SKM-1 treated with dmso at 0.1 percent for 144 hours (cell line): ENCODE data around the gene ST3GAL2.
"Not testable (repeated sequence)": the region's sequence is repeated elsewhere in the genome, so short reads cannot be mapped to it uniquely, and the experiment has no call there.

Experiments used
- DNase-seq: peaks from one replicate; lab custom pipeline; 2025; ENCODE audit not compliant: unreplicated experiment; lab: John Stamatoyannopoulos, UW

Gene ST3GAL2

DNA sequence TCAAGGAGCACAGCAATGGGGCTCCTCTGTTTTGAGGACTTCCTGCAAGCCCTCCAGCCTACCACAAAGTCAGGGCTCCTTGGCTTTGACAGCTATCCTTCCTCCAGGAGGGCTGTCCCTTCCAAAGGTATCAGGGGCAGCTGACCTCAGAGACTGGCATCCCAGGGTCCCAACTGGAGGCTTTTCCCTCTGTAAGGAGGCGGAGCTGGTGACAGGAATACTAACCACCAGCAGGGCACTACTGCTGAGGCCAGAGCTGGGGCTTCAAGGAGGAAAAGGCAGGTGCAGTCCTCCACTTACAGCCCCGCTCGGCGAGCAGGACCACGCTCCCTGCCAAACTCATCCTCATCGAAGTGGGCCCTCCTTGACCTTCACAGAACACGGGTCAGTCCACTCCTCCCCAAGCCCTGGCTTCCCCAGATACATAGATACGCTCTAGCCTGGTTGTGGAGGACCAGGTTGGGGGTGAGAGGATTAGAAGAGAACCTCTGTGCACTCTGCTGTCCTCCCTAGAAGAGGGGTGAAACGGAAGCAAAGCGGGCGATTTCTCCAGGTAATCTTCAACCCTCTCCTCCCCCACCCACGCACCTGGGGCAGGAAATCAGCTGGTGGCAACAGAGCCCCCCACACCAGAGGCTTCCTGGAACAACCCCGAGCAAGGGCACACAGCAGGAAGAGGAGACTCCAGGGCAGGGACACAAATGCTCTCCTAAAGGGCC, 20.5 kb downstream of the ST3GAL2 start:
- DNase-seq, result no peak

DNA sequence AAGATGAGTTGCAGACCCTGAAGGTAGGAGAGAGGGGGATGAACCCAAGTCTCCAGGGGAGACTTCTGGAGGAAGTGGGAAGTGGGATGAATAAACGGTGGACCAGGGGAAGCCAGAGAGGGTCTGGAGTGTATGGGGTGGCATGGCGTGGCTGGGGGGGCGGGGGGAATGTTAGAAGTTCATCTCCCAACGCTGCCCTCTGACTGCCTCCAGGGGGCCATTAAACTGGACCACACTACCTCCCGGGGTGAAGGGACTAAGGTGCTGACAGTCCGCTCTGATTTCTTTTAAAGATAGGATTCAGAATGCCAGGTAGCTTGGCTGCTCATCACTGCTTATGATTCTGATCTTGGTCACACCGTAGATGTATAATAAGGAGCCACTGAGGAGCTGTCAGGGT, 21.2 kb downstream of the ST3GAL2 start:
- DNase-seq, result no peak

DNA sequence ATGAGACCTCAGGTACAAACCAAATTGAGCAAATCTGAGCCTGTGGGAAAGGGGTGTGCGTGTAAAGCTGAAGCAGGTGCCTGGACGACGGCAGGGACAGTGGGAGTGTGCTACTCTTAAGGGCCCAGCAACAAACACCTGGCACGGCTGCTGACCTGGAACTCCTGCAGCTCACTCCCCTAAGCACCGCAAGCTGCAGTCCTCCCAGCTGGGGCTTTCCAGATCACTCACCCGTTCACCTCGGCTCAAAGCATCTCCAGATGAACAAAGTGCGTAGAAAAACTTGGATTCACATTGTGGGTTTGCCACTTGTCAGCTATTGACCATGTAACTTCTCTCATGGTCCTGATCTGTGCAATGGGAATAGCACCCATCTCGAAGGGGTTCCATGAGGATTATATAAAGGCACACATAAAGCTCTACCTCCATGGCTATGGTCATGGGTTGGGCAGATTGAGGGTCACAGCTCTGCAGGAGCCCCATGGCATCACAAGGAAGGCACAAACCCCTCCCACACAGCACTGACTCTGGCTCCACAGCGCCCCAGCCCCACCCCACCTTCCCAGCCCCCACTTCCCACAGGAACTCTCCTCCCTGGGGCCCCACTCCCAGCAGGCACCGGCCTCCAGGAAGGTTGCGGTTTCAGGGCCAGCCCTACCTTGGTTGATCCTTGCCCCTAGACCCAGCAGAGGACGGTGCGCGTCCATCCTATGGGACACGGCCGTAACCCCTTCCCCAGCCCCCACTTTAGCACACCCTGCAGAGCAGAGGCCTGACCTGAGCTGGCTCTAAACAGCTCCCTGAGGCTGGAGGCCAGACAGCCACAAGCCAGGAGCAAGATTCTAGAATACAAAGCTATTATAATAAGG, 21.9 kb downstream of the ST3GAL2 start:
- no peak for DNase-seq

DNA sequence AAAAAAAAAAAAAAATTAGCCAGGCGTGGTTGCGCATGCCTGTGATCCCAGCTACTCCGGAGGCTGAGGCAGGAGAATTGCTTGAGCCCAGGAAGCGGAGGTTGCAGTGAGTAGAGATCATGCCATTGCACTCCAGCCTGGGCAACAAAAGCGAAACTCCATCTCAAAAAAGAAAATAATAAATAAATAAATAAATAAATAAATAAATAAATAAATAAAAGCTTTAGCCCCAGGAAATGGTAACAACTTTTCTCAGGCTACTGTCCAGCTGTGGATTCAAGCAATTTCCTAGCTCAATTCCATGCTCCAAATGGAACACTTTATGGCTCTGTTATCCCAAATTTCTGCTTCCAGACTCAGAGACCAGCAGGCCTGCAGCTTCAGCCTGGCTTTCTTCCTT, 25.3 kb downstream of the ST3GAL2 start:
- not testable (repeated sequence) for DNase-seq

DNA sequence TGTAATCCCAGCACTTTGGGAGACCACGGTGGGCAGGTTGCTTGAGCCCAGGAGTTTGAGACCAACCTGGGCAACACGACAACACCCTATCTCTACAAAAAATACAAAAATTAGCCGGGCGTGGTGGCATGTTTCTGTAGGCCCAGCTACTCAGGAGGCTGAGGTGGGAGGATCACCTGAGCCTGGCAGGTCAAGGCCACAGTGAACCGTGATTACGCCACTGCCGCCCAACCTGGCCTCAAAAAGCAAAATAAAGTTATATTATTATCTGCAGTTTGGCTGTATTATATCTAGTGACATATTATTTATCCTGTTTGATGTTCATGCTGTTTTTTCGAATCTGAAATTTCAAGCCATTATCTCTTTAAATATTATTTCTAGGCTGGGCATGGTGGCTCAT, 26.5 kb downstream of the ST3GAL2 start:
- no peak for DNase-seq

DNA sequence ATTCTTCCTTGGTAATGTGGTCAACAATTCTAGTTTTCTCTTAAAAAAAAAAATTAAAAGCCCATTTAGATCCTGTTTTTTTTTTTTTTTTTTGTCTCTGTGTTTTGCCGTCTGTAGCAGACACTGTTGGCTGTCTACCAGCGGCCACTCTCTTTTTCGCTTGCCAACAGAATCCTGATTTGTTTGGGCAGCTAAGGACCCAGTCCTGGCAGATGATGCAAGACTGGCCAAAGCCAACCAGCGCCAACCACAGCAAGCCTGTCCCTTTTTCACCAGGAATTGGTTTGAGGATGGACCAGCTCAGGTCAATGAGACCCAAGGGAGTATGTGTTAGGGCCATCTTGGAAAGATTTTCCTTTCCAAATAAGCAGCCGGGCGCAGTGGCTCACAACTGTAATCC, 28.2 kb downstream of the ST3GAL2 start:
- no peak for DNase-seq

DNA sequence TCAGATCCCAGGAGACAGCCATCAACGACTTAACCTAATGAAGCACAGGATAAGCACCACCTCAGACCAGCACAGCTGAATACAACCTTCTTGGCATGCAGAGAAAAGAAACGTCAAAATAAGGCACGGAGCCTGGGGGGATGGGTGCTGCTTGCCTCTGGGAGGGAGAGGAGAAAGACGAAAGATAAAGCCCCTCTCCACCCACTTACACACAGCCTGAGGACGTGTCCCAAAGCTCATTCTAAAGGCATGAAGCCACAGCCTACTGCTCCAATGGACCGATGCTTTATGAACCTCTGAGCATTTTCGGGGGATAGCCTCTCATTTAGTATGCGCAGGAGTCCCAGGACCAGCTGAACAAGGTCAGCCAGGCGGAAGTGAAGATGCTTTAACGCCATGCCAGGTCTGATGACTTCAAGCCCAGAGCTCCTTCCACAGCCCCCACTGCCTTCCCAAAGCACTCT, 31.1 kb downstream of the ST3GAL2 start:
- no peak for DNase-seq

DNA sequence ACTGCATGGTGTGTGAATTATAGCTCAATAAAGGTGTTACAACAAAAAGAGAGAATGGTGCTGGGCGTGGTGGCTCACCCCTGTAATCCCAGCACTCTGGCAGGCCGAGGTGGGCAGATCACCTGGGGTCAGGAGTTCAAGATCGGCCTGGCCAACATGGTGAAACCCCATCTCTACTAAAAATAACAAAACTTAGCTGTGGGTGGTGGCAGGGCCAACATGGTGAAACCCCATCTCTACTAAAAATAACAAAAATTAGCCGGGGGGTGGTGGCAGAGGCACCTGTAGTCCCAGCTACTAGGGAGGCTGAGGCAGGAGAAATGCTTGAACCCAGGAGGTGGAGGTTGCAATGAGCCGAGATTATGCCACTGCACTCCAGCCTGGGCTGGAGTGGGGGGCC, 32.8 kb downstream of the ST3GAL2 start:
- not testable (repeated sequence) for DNase-seq

DNA sequence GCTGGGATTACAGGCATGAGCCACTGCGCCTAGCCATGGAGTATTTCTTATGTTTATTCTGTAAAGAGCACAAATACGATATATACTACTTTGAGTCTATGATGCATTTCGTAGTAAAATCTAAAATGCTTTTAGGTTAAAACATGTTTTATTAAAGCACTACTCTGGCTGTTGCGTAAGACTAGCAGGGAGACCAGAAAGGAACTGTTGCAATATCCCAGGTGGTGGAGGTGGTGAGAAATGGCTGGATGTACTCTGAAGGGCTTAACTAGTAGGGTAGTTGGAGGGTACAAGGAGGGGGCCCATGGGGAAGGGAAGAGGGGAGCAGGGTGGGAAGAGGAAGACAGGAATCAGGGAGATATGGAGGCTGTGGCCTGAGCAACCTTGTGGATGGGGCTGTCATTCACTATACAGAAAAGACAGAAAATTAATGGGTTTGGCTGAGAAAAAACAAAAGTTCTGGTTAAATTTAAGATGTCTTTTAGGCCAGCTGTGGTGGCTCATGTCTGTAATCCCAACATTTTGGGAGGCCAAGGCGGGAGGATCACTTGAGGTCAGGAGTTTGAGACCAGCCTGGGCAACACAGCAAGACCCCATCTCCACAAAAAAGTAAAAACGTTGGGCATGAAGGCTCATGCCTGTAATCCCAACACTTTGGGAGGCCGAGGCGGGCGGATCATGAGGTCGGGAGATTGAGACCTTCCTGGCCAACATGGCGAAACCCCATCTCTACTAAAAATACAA, 35.8 kb downstream of the ST3GAL2 start:
- DNase-seq, result peak; percentile 10

DNA sequence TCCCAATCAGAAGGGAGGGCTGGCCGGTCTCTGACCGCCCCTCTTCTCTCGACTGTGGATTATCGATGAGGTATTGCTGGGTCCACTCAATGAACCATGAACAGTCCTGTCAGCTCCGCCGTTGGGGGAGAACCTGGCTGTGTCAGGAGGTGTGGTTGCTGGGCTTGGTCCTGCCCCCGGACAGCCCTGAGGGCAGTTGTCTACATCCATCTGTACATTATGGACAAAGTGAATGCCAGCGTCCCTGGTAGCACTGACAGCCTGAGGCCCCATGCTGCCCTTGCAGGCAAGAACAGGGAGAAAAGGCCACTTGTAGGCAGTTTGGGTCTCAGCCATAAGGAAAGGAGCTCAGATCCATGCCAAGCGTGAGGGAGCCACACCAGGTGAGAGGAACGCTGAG, 38.9 kb downstream of the ST3GAL2 start:
- no peak for DNase-seq

DNA sequence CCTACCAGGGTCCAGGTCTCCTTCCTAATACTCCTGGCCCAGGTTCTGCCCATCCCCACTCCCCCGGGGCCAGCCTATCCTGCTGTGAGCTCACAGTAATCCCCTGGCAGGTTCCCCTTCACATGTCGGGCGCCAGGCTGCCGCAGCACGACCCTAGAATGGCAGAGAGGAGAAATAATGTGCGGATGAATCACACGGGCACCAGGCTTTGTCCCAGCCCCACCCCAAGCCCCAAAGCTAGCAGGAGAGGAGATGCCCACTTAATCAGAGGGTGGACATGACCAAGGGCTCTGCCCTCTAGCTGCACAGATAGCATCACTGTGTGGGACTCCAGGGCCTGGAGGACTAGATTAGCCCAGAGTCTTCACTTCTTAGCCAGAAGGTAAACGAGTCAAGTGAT, 39.5 kb downstream of the ST3GAL2 start:
- no peak for DNase-seq

DNA sequence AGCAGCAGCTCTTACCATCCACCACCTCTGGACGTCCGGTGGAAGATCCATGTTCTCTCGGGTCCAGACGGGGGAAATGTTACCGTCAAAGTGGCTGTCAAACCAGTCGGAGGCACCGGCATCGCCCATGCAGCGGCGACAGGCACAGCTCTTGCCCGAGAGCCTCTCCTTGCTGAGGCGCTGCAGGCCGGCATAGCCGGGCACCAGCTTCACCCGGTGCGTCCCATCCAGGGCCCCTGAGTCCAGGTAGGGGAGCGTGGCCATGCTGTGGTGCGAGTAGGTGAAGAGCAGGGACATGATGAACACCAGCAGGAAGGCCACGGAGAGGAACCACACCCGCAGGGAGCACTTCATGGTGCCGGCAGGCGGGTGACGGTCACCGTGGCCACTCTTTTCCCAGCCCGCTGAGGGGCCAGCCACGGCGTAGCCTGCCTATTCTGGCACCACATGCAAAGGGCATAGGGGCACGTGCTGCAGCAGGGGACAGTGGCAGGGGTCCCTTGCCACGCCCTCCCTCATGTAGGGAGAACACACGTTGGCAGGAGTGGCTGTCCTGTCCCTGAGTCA, 40.6 kb downstream of the ST3GAL2 start:
- DNase-seq, result no peak

DNA sequence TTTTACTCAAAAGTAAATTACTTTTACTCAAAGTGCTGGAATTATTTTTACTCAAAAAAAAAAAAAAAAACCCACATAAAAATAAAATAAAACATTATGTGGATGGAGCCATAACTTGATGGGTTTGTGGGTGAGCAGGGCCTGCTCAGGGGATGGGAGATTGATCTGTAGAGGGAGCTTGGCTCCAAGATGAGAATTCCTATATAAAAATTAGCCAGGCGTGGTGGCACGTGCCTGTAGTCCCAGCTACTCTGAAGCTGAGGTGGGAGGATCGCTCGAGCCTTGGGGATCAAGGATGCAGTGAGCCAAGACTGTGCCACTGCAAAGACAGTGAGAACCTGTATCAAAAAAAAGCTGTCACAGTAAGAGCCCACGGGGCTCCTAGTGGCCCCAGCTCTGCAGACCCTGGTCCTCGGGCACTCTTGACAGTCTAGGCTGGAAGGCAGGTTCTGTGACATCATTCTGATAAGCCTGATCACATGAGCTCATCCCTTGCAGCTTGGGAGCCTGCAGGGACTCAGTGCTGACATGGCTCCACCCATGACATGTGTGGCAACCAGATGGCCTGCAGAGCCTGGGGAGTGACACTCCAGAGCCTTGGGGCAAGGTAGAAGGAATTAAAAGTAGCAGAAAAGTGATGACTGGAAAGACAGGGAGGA, 42.5 kb downstream of the ST3GAL2 start:
- DNase-seq, result no peak

DNA sequence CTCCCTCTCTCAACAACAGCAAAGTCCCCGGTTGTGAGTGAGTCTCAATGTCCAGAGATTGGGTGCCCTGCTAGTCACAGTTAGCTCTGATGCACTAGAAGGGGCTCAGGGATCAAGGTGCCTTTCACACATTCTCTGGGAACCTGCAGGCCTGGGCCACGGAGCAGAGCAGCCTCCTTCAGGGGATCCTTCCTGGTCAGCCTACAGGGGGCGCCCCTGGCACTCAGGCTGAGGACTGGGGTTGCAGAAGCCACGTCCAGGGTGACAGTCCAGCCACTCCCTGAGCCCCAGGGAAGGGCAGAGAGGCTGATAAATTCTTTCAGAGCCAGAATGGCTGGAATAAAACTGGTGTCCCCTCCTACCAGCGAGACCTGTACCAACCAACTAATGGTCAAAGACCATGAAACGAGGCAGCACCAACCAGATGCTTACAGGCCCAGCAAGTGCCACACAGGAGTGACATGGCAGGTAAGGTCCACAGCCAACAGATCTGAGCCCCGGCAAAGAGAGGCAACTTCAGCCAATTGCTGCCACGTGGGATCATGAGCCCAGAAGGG, 43.5 kb downstream of the ST3GAL2 start:
- DNase-seq, result peak; percentile 42

DNA sequence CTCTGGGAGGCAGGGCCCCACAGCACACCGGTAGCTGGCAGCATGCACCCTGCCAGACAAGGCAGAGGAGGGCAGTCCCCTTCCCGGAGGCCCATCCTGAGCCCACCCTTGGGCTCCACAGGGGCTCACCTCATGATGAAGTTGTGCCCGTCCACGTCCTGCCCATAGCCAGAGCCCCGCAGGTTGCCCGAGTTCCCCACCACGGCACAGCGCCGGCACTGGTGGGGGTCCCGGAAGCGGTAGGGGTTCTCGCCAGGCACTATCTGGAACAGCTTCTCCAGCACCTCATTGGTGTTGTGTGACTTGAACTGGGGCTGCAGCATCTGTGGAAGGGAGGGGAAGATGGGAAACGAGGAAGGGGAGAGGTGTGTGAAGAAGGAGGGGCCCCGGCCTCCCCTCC, 44.0 kb downstream of the ST3GAL2 start:
- no peak for DNase-seq

DNA sequence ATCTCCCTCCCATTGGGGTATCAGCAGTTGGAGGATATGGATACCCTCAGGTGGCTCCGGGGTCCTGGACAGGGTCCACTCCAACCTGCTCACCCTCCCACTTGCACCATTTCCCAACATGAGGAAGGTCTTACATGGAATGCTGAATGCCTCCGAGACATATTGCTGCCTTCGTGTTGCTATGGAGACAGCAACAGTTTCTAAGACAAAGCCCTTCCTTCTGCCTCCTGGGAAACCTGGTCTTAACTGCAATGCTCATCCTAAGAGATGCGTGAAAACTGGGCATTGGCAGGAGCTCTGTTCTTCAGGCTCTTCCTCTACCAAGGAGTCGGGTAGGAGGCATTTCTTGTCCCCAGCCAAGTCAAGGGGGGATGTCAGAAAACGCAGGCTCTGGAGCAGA, 45.2 kb downstream of the ST3GAL2 start:
- no peak for DNase-seq

DNA sequence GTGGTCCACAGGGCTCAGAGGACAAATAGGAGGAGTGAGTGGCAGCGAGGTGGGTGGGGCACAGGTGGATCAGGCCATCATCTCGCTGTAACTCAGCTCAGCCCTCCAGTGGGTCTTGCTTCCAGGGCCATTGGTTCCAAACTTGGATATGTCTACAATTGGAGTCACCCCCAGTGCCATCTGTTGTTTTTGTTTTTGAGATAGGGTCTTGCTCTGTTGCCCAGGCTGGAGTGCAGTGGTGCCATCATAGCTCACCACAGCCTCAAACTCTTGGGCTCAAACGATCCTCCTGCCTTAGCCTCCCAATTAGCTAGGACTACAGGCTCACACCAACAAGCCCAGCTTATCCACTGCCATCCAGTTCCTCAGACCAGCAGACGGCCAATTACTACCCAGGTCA, 46.3 kb downstream of the ST3GAL2 start:
- DNase-seq, result no peak

DNA sequence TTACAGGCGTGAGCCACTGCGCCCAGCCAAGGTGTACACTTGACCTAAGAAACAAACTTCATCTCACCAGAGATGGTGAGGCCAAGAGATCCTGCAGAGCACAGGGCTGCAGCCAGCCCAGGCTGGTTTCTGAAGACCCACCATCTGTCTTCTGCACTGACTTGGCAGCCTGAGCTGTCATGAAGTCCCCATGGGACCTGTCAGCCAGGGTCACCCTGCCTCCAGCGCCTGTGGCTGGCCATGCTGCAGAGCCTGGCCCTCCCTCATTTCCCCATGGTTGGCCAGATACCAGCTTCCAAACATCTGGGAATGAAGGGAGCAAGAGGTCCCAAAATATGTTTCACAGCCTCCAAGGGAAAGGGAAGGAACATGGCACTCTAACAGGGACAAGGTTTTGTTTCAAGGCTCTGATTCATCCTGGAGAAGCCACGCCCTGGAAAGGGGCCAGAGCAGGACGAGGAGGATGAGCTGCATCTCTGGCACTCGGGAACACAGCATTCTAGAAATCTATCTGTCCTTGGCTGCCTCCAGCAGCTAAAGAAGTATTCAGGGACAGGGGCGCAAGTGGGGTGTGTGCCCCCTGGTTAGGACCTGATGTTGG, 46.9 kb downstream of the ST3GAL2 start:
- DNase-seq, result no peak

DNA sequence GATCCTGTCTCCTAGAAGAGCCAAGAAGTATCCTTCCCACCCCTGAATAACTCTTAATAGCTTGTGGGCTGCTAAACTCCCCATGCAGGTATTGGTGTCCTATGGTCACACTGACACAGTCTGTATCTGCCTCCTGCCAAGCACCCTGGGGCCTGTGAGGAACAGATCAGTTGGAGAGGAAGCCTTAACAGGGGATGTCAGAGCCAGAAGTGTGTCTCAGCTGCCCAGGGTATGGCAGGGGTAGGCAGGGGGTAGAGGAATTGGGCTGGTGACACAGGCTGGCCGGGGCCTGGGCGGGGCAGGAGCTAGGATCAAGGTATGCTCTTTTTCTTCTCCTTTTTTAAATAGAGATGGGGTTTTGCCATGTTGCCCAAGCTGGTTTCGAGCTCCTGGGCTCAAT, 47.5 kb downstream of the ST3GAL2 start:
- no peak for DNase-seq

DNA sequence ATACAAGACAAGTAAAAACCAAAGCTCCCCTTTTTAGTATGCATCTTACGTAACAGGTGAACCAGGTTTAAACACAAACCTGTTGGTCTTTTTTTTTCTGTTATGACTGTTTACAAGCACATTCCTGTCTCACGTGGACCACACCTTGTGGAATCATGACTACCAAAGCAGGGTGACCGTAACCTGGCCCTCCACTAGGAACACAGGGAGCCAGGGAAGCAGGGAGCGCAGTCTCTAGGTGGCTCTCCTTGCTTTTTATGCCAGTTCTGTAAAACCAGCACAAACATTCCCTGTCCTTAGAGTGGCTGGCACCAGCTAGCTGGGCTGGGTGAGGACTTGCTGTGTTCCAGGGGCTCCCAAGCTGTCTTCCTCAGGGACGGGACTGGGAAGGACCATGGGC, 48.1 kb downstream of the ST3GAL2 start:
- DNase-seq, result no peak
